A172 (cell line): Measurements from ENCODE around the gene DNA2. TPM values are rescaled to one million over a fixed set of nuclear protein-coding genes. Genes with fewer than 3 reads are reported as not detected.
"Not testable (repeated sequence)": the region's sequence is repeated elsewhere in the genome, so short reads cannot be mapped to it uniquely, and the experiment has no call there.

Experiments used
- DNase-seq: peaks from one replicate; pipeline ENCODE4 v3.0.0-alpha.2; 2015; ENCODE audit warnings: low spot score
- total RNA-seq: library from RNA; depleted of rRNA; stranded (reverse); fragments of >200 nt; shearing (Covaris generic); gene quantifications from 2 replicates; pipeline ENCODE4 v1.2.3, GENCODE V29; 2014; rRNA removed

Gene DNA2, protein sequence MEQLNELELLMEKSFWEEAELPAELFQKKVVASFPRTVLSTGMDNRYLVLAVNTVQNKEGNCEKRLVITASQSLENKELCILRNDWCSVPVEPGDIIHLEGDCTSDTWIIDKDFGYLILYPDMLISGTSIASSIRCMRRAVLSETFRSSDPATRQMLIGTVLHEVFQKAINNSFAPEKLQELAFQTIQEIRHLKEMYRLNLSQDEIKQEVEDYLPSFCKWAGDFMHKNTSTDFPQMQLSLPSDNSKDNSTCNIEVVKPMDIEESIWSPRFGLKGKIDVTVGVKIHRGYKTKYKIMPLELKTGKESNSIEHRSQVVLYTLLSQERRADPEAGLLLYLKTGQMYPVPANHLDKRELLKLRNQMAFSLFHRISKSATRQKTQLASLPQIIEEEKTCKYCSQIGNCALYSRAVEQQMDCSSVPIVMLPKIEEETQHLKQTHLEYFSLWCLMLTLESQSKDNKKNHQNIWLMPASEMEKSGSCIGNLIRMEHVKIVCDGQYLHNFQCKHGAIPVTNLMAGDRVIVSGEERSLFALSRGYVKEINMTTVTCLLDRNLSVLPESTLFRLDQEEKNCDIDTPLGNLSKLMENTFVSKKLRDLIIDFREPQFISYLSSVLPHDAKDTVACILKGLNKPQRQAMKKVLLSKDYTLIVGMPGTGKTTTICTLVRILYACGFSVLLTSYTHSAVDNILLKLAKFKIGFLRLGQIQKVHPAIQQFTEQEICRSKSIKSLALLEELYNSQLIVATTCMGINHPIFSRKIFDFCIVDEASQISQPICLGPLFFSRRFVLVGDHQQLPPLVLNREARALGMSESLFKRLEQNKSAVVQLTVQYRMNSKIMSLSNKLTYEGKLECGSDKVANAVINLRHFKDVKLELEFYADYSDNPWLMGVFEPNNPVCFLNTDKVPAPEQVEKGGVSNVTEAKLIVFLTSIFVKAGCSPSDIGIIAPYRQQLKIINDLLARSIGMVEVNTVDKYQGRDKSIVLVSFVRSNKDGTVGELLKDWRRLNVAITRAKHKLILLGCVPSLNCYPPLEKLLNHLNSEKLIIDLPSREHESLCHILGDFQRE
- 22.7 and 31.1 TPM in 2 replicates for total RNA-seq

DNA sequence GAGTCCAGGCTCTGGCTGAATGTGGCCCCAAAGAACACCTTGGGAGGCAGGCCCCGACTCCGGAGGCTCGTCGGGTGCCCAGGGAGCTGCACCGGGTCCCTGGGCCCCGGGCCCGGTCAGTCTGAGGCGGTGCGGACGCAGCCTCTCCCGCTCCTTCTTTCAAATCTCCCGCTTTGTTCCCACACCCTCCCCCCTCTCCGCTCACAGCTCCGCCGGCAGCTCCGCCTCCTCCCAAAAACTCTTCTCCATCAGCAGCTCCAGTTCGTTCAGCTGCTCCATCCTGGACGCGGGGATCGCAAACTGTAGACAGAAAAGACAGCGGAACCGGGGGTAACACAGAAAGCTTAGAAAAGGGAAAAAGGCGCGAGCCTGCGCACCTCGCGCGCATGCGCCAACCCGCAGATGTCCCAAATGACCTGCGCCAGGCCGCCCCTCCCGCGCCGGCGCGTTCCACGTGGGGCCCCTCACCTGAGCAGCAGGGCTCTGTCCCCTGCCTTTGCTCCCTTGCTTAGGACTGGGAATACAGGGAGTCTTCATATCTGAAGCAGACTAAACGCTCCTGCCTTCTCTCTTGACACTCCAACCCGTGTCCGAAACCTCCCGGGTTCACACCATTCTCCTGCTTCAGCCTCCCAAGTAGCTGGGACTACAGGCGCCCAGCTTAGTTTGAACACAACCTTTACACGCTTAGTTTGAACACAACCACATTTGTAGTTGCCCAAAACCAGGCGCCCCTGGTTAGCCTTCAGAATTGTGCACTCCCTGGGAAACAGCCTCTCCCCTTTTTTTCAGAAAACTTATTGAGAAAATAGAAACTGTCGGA, at the start of gene DNA2:
Gene DNA2 (minus strand): TSS at position 388 of the 823 bp plus-strand sequence. CDS start 109 bp downstream, at position 279.
- DNase-seq, result peak; percentile 78

DNA sequence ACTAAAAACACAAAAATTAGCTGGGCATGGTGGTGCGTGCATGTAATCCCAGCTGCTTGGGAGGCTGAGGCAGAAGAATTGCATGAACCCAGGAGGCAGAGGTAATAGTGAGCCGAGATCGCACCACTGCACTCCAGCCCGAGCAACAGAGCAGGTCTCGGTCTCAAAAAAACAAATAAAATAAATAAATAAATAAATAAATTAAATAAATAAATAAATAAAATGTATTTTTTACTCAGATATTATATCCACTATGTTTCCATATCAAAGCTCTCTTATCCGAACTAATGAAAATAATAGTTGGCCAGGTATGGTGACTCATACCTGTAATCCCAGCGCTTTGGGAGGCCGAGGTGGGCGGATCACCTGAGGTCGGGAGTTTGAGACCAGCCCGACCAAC, 46.8 kb upstream of the DNA2 start:
- DNase-seq, result not testable (repeated sequence)

DNA sequence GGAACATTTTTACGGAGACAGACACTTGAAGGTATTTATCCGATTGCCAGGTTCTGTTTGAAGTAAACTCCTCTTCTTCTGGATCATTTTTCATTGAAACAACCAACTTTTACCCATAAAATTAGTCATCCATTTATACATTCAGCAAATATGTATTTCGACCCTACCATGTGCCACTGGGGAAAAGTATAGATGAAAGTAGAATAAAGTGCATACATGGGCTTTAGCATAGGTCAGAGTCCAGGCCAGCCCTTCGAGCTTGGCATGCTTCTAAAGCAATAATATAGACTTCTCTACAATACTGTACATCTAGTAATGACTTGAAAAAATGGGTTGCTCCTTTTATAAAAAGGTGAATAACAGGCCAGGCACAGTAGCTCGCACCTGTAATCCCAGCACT, 45.4 kb upstream of the DNA2 start:
- no peak for DNase-seq

DNA sequence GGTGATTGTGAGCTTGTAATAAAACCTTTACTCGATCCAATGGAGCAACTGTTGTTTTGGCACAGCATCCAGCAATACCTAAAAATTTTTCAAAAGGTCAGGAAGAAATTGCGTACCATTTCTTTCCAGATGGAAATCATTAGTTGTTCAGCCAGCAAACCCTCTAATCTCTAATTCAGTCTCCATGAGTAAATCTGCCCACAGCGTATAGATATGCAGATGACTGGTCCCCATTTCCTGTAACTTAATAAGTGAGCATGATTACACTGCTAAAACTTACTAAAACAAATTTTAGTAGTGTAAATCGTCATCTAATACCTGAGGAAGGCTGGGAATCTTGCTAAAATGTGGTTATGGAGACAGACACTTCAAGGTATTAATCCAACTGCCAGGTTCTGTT, 45.0 kb upstream of the DNA2 start:
- no peak for DNase-seq

DNA sequence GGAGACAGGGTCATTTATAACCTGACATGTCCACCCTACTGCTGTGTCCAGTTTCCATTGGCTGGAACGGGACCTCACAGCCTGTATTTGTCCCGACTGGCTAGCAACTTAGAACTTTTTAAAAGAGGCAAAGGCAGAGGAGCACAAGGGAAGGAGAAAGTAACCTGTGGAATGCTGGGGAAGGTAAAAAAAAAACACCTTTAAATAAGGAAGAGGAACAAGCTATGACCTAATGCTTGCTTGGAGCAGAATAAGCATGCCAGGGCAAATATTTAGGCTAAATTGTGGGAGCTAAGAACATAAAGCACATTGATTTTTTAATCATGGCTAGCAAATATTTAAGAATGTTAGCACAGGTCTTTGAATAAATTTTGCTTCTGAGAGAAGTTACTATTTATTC, 44.4 kb upstream of the DNA2 start:
- DNase-seq, result not testable (repeated sequence)

DNA sequence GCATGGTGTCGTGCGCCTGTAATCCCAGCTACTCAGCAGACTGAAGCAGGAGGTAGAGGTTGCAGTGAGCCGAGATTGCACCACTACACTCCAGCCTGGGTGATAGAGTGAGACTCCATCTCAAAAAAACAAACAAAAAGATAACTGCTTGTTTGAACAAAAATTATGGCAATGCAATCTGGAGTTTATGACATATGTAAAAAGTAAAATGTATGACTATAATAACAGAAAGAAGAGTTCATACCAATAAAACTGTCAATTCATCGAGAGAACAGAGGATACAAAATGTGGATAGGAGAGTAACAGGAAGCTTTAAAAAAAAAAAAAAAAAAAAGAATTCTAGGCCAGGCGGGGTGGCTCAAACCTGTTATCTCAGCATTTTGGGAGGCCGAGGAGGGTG, 36.3 kb upstream of the DNA2 start:
- DNase-seq, result no peak

DNA sequence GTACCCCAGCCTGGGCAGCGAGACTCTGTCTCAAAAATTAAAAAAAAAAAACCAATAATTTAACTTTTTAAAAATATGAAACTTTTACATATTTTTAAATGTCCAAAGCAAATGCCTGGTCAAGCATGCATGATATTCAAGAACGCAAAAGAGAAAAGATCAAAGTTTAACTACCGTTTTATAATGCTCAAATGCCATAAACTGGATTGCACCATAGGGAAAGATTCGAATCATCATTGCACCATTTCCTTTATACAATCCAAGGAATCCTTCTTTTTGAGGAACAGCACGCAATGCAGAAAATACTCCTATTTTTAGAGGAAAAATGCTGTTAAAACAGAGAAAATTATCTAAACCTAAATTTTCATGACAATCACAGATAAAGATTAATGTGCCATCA, 34.6 kb upstream of the DNA2 start:
- no peak for DNase-seq

DNA sequence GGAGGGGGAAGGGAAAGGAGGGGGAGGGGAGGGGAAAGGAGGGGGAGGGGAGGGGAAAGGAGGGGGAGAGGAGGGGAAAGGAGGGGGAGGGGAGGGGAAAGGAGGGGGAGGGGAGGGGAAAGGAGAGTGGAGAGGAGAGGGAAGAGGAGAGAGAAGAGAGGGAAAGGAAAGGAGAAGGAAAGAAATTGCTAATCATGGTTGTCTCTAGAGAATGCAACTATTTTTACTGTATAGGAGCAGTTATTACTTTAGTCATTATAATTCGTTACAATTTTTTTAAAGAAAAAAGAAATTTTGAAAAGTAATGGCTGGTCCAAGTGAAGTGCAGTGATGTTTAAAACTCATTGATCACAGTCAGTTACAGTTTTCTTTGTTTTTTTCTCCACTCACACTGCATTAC, 31.1 kb upstream of the DNA2 start:
- DNase-seq, result no peak

DNA sequence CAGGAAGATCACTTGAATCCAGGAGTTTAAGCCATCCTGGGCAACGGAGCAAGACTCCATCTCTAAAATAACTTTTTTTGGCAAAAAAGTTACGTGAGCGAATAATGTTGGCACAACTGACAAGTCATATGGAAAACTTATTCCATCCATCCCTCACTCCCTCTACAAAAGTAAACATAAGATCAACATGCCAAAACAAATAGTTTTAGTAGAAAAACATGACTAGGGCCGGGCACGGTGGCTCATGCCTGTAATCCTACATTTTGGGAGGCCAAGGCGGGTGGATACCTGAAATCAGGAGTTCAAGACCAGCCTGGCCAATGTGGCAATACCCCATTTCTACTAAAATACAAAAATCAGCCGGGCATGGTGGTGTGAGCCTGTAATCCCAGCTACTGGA, 29.9 kb upstream of the DNA2 start:
- no peak for DNase-seq

DNA sequence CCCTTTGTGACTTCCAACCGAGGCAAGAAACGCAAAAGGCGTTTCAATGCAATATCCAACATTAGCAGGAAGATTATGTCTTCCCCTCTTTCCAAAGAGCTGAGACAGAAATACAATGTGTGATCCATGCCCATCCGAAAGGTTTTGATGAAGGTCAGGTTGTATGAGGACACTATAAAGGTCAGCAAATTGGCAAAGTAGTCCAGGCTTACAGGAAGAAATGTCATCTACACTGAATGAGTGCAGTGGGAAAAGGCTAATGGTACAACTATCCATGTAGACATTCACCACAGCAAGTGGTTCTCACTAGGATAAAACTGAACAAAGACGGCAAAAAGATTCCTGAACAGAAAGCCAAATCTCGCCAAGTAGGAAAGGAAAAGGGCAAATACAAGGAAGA, 27.8 kb upstream of the DNA2 start:
- DNase-seq, result no peak

DNA sequence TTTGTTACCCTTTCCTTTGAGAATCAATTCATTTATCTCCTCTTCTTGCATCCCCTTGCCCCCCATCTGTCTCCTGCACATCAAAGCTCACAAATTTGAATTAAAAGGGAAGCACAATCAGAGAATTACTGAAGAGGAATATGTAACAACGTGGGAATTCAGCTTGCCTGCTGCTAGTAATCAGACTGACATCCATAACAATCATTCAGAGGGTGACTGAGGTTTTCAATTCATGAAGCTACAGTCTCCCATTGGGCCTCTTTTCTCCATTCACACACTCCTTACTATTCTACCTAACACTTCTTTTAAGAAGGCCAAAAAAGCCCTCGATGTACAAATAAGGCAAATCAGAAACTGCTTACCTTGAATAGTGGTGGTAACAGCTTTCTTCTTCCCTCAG, 24.3 kb upstream of the DNA2 start:
- DNase-seq, result no peak

DNA sequence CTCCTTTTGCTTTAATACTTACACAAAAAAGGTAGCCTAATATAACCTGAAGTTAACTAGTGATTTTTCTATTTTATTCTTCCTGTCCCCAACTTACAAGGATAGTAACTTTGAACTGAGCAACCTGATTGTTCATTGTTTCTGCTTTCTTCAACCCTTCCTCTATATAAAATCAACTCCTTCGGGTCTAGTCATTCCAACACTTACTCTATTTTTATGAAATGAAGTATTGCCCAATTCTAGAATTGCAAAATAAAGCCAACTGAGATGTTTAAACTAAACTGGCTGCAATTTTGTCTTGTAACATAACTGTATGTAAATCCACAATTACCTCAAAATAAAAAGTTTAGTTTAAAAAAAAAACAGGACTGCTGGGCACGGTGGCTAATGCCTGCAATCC, 20.3 kb upstream of the DNA2 start:
- no peak for DNase-seq

DNA sequence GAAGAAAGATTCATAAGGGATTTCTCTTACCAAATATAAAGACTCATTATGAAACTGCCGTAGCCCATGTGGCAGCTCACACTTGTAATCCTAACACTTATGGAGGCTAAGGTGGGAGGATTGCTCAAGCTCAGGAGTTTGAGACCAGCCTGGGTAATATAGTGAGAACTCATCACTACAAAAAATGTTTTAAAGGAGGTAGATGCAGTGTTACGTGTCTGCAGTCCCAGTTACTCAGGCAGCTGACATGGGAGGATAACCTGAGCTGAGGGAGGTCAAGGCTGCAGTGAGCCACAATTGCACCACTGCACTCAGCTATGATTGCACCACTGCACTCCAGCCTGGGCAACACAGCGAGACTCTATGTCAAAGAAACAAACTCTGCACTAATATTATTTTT, 18.1 kb upstream of the DNA2 start:
- DNase-seq, result no peak

DNA sequence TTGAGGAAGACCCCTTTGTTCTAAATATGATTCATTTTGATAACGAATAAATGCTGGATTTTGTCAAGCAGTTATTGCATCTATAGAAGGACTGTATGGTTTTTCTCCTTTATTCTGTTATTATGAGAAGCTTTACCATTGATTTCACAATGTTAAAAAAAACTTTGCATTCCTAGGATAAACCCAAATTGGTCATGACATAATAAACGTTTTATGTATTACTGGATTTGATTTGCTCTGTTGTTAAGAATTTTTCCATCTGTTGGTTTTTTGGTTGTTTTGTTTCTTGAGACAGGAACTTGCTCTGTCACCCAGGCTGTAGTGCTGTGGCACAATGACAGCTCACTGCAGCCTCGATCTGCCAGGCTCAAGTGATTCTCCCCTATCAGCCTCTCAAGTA, 2.2 kb upstream of the DNA2 start:
- no peak for DNase-seq

DNA sequence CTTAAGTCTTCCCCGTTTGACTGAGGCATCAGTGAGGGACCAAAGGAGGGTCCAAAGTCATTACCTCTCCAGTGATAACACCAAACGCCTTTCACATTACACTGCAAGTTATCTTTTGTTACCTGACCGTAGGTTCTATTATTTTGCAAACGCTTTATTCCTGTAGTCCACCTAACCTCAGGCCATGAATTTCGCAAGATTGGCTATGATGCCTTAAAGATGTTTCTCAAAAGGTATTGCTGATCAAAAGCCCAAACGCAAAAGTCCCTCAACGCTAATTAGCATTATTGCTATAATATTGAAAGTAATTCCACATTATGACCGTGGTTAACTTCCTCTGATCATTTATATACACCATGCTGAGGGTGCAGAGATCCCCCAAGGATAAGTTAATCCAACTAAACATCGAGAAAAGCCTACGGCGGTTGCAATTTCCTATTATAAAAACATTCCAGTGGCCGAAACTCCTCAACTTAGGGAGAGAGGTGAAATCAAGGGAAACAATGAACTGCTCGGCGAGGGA, 649 bp downstream of the DNA2 start:
- peak; percentile 22 for DNase-seq

DNA sequence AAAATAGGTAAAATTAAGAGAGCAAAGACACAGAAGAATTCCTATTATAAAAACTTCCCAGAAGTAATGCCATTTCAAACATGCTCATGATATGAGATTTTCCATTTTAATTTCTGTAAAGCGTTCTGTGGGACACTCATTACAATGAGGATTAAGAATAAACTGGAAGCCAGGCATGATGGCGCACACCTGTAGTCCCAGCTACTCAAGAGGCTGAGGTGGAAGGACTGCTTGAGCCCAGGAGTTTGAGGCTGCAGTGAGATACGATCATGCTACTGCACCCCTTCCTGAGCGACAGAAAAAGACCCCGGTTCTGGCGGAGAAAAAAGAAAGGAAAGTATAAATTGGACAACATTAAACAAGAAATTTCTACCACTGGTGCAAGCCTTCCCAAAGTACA, 1.5 kb downstream of the DNA2 start:
- no peak for DNase-seq

DNA sequence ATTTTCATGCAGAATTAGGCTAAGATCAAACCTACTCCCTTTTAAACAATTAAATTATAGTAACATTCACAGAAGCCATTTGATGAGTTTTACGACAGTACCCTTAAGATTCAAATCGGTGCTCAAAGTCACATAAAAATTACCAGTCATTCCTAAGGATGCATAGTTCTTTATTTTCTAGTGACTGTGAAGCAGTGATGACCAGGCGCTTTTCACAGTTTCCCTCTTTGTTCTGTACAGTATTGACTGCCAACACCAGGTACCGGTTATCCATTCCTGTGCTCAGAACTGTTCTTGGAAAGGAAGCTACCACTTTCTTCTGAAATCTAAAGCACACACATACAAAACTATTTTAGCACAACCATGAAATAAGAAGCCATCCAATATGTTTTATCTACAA, 1.9 kb downstream of the DNA2 start:
- no peak for DNase-seq

DNA sequence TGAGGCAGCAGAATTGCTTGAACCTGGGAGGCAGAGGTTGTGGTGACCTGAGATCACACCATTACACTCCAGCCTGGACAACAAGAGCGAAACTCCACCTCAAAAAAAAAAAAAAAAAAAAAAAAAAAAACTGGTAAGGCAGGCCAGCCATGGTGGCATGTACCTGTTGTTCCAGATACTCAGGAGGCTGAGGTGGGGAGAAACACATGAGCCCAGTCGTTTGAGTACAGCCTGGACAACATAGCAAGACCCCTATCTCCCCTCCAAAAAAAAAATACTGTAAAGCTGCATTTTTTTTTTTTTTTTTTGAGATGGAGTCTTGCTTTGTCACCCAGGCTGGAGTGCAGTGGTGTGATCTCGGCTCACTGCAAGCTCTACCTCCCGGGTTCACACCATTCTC, 7.0 kb downstream of the DNA2 start:
- not testable (repeated sequence) for DNase-seq

DNA sequence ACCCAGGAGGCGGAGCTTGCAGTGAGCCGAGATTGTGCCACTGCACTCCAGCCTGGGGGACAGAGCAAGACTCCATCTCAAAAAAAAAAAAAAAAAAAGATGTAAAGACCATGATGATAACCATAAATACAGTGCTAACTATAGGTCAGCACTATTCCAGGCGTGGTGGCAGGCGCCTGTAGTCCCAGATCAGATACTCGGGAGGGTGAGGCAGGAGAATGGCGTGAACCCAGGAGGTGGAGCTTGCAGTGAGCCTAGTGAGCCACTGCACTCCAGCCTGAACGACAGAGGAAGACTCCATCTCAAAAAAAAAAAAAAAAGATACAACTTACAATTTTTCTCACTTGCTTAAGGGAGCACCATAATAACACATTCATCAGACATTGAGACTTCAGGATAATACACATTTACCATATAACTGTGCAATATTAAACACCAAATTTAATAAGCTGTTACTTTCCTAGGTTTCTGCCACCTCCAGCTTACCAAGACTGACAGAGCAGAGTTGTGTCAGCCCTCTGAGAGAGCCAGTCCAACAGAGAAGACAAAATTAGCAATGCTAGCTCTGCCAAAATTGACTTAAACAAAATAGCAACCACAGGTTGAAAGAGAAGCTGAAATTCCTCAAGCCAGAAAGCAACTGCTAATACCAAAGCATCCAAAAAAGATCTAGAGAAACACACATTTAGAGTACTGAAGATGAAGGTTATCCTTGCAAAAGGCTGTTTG, 8.2 kb downstream of the DNA2 start:
- no peak for DNase-seq

DNA sequence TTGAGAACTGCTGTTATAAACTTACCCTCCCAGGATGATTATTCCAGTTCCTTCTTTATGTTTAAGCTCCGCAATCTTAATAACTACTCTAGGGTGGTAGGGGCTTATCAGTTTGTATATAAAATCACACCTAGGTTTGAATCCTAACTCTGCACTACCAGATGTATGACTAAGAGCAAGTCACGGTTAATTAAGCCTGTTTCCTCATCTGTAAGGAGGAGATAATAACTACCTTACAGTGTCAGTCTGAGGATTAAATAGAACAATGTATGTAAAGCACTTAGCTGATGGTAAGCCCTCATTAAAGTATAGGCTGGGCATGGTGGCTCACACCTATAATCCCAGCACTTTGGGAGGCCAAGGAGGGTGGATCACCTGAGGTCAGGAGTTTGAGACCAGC, 9.2 kb downstream of the DNA2 start:
- DNase-seq, result no peak

DNA sequence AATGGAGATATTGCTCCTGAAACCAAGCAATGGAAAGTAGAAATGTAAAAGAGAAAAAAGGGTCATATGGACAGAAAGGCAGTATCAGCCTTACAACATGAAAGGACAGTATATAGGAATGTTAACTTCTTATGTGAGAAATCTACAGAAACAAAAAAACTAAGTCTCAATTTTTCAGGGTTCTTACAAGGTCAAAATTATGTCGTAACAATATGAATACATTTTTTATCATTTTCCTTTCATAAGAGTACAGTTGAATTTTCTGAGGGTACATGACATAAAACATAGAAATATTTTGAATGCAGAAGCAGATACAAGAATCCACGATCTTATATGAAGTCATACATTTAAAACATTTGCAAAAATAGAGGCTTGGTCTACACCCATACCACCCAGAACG, 10.7 kb downstream of the DNA2 start:
- DNase-seq, result no peak
